GM12892 (cell line): ENCODE results near the gene AOPEP.

ENCODE experiments used
- POLR2A ChIP-seq: IDR thresholded peaks from 2 replicates; pipeline ENCODE4 v1.6.1; 2011; ENCODE audit warnings: low read depth, low read length, control low read depth
- POLR2AphosphoS5 ChIP-seq: IDR thresholded peaks from 2 replicates; pipeline ENCODE4 v1.6.1; 2011; ENCODE audit warnings: low read depth, low read length, control low read depth
- TAF1 ChIP-seq: IDR thresholded peaks from 2 replicates; pipeline ENCODE4 v1.6.1; 2011; ENCODE audit warnings: low read depth, mild to moderate bottlenecking, control low read depth, low read length, borderline replicate concordance

GRCh38 chr9:94687451-94687850 is 39.0 kb upstream of the AOPEP start:
- TF ChIP-seq POLR2AphosphoS5 (no peak), POLR2A (no peak), TAF1 (no peak)
